ENCODE results near the gene SHCBP1. TPM values are rescaled to one million over a fixed set of nuclear protein-coding genes. Genes with fewer than 3 reads are reported as not detected.
"Not testable (repeated sequence)": the region's sequence is repeated elsewhere in the genome, so short reads cannot be mapped to it uniquely, and the experiment has no call there.

The SHCBP1 gene
- total RNA-seq, 4 donors from 2014 or later: 0.85 to 23.9 (median 1.1) TPM; not detected in 1

GRCh38 chr16:46629331-46630219, 8.4 kb upstream of the SHCBP1 start:
- TF ChIP-seq, protein P1, sequence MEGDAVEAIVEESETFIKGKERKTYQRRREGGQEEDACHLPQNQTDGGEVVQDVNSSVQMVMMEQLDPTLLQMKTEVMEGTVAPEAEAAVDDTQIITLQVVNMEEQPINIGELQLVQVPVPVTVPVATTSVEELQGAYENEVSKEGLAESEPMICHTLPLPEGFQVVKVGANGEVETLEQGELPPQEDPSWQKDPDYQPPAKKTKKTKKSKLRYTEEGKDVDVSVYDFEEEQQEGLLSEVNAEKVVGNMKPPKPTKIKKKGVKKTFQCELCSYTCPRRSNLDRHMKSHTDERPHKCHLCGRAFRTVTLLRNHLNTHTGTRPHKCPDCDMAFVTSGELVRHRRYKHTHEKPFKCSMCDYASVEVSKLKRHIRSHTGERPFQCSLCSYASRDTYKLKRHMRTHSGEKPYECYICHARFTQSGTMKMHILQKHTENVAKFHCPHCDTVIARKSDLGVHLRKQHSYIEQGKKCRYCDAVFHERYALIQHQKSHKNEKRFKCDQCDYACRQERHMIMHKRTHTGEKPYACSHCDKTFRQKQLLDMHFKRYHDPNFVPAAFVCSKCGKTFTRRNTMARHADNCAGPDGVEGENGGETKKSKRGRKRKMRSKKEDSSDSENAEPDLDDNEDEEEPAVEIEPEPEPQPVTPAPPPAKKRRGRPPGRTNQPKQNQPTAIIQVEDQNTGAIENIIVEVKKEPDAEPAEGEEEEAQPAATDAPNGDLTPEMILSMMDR (IDR thresholded peaks at IDR 0.05): peak in 1 of 6 experiments; percentile 8
- TF ChIP-seq POLR2A (IDR thresholded peaks at IDR 0.05): no peak
- no peaks in the 10 kb centered on the region for H3K36me3 ChIP-seq
- no peaks in the 10 kb centered on the region for H3K4me1 ChIP-seq
- H3K27me3 ChIP-seq: no peaks in the 10 kb centered on the region
- H3K4me3 ChIP-seq: no peak overlapping the region
- H3K9me3 ChIP-seq: no peaks in the 10 kb centered on the region
- no peak for DNase-seq
- H3K27ac ChIP-seq: no peak overlapping the region

DNA sequence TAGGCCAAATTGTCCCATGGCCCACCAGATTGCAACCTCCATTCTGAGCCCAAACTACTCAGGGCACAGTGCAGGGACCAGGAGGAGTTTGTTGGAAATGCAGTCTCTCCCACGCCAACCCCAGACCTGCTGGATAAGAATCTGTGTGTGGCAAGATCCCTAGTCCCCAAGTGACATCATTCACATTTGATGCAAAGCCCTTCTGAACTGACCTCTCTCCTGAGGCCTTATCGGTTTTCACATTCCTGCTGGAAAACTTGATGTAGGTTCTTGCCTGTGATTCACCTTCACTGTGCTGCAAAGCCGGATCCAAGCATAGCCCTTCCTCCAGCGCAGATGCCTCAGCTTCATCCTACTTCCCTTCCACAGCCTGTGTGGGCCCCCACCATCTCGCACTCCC, 6.6 kb upstream of the SHCBP1 start:
- H3K4me3 ChIP-seq: no peak overlapping the region
- no peaks in the 10 kb centered on the region for H3K4me1 ChIP-seq
- TF ChIP-seq POLR2A (IDR thresholded peaks at IDR 0.05): no peak
- TF ChIP-seq, protein P1 (IDR thresholded peaks at IDR 0.05): no peak
- no peak overlapping the region for H3K27ac ChIP-seq
- no peak for DNase-seq
- H3K27me3 ChIP-seq: no peaks in the 10 kb centered on the region
- H3K9me3 ChIP-seq: no peaks in the 10 kb centered on the region
- no peaks in the 10 kb centered on the region for H3K36me3 ChIP-seq

GRCh38 chr16:46626681-46627080, 5.5 kb upstream of the SHCBP1 start:
- H3K36me3 ChIP-seq, H3K4me1 ChIP-seq, H3K9me3 ChIP-seq, H3K27ac ChIP-seq, H3K27me3 ChIP-seq, DNase-seq, H3K4me3 ChIP-seq: not testable (repeated sequence)

GRCh38 chr16:46624862-46625261, 3.7 kb upstream of the SHCBP1 start:
- not testable (repeated sequence) for DNase-seq, H3K4me3 ChIP-seq, H3K27ac ChIP-seq, H3K36me3 ChIP-seq, H3K9me3 ChIP-seq, H3K27me3 ChIP-seq, H3K4me1 ChIP-seq

DNA sequence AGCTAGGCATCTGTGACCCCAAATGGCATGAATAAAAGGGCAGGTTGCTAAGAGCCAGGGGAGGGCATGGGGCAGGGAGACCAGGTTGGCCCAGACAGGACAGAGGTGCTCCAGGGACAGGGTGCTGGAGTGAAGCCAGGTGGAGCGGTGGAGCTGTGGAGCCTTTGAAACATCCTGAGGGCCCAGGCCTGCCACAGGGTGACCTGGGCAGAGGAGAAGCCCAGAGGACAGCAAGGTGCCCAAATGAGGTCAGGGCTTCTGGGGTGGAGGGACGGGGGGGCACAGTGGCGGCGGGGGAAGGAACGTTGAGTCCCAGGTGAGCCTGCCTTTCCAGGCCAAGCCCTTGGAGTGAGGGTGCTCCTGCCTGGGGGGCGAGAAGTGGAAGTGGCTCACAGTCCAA, 2.5 kb upstream of the SHCBP1 start:
- H3K27me3 ChIP-seq, DNase-seq, H3K4me3 ChIP-seq, H3K9me3 ChIP-seq, H3K27ac ChIP-seq, H3K36me3 ChIP-seq, H3K4me1 ChIP-seq: not testable (repeated sequence)

- not testable (repeated sequence) for H3K9me3 ChIP-seq, H3K27ac ChIP-seq, H3K27me3 ChIP-seq, H3K36me3 ChIP-seq, H3K4me1 ChIP-seq, DNase-seq, H3K4me3 ChIP-seq
These were observed 2.1 kb upstream of the SHCBP1 start for GRCh38 chr16:46623246-46623645.

GRCh38 chr16:46621934-46622676, 926 bp upstream of the SHCBP1 start:
- TF ChIP-seq, protein P1 (IDR thresholded peaks at IDR 0.05): no peak
- TF ChIP-seq POLR2A (IDR thresholded peaks at IDR 0.05): no peak

More at GRCh38 chr16:46621934-46622676, 926 bp upstream of the SHCBP1 start:
- Histone ChIP-seq H3K4me1 (peaks cover 0 to 4% (median 0%) of the 10 kb centered on the region in 4 donors), H3K36me3 (no peaks in the 10 kb centered on the region), H3K4me3 (no peak overlapping the region), H3K27ac (no peak overlapping the region), H3K27me3 (no peaks in the 10 kb centered on the region), H3K9me3 (no peaks in the 10 kb centered on the region)
- DNase-seq: no peak

Data from Peyer's patch (tissue), 4 donors.